HG02610 (cell line): ENCODE data around the gene TDRD15.
"Not testable (repeated sequence)": the region's sequence is repeated elsewhere in the genome, so short reads cannot be mapped to it uniquely, and the experiment has no call there.

Experiments
- ATAC-seq: cut with Tn5 transposase; IDR thresholded peaks from one replicate; pipeline ENCODE4 v1.9.1; 2021; ENCODE audit warnings: mild to moderate bottlenecking, moderate library complexity; ENCODE audit not compliant: unreplicated experiment

Gene TDRD15

DNA sequence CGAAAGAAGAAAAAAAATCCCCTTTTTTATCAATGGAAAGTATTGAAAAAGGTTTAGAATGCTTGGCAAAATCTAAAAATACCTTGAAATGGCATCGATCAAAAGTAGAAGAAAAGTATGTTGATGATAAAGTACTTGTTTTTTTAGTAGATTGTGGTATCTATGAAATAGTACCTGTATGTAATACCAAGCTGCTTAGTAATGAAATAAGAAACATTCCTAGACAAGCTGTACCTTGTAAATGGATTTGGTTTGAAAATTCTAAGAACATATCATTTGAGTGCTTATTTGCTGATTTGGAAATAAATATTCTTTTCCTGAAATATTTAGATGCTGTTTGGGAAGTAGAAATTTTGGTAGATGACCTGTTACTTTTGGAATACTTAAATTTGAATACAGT, 18.4 kb downstream of the TDRD15 start:
- no peak for ATAC-seq

DNA sequence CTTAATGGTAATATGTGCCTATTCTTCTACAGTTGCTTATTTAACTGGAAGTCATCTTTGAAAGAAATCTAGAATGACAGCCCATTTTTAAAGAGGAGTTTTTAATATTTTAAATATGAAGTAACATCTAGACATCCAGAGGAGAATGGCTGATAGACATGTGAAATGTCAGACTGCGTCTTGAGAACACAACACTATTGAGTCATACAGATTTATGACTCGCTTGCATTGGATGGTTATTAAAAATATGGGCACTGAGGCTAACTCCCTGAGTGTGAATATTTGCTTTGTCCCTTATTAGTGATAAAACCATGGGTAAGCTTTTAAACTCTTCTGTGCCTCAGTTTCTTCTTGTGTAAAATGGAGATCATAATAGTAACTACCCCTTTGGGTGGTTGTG, 22.9 kb downstream of the TDRD15 start:
- ATAC-seq: no peak

DNA sequence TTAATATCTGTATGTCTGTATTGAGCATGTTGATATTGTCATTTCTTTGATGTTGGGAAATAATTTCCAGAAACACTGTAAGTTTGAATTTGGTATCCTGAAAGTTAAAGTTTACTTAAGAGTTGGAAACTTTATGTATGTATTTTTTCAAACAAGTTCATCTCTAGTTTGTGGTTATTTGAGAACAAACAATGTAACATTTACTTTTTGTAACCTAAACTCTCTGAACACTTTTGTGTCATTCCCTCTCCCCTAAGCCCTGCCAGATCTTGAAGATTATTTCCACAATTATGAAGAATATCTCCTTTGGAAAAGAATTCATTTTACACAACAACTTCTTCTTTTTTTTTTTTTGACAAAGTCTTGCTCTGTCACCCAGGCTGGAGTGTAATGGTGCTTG, 24.9 kb downstream of the TDRD15 start:
- no peak for ATAC-seq

DNA sequence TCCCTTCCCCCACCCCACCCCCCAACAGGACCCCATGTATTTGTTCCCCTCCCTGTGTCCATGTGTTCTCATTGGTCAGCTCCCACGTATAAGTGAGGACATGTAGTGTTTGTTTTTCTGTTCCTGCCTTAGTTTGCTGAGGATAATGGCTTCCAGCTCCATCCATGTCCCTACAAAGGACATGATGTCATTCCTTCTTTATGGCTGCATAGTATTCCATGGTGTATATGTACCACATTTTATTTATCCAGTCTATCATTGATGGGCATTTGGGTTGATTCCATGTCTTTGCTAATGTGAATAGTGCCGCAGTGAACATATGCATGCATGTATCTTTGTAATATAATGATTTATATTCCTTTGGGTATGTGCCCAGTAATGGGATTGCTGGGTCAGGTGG, 27.5 kb downstream of the TDRD15 start:
- ATAC-seq: not testable (repeated sequence)

DNA sequence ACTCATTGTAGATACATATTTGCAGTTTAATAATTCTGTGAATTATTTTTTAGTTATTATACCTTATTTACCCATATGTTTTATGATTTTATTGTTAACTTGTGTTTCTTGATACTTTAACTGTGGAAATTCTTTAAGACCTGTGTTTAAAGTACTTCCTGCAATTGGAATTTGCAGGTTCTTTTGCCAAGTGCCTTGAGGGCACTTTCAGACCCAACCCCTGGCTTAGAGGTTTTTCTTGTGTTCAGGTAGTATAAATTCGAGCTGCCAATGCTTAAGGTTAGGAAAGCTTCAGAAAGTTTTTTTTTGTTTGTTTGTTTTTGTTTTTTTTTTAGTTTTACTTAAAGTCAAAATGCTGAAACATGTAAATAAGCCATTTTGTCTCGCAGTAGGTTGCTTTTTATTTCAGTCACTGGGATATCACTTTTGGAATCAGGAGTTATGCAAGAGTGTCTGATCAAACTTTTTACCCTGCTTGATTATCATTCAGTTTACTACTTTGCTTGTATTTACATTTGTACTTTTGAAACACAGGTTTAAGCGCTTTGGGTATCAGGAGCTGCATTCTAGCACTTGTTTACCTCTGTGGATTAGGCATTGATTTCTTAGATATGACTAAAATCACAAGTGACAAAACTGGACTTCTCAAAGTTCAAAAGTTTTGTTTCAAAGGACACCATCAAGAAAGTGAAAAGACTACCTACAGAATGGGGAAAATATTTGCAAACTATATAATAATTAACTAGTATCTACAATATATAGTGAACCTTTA, 31.8 kb downstream of the TDRD15 start:
- no peak for ATAC-seq

DNA sequence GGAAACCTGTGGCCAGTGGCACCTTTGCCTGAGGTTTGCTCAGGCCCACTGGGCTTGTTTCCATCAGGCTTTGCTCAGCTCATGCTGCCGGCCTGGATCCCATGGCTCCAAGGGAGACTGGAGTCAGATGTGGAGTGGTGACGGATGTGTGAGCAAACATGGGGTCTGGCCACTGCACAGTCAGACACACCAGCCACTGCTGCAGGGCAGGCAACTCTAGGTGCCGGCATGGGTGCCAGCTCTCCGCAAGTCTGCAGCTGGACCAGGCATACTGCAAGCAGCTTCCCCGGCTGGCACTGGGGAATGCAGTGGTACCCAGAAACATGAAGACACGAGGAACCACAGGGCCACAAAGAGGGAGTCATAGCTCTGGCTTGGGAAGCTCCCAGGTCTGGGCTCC, 37.4 kb downstream of the TDRD15 start:
- no peak for ATAC-seq

DNA sequence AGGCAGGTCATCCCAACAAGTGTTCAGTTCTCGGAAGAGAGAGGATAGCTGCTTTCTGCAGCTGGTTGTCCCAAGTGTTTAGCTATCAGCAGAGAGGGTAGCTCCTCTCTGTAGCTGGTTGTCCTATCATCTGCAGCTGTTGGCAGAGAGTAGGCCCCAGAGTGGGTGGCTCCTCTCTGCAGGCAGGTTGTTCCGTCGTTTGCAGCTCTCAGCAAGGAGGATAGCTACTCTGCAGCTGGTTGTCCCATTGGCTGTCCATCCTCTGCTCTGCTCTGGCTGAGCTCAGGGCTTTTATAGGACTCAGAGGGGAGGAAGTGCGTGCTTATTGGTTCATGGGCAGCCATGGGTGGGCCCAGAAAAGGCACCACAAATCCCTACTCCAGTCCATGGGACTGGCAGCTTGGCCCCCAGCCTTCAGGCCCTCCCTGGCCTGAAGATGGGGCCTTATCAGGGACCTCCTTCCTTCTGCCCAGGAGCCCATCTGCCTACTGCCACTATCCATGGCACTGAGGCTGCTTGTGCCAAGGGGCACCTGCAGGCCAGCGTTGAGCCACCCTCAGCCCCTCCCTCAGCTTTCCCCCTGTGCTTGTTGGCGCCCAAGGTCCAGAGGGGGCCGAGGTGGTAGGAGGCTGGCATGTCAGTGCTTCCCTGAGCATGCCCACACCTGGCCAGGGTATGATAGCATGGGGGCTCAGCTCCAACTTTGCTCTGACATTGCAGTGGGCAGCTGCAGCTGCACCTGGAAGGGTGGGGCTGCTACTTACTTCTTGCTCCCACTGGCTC, 38.3 kb downstream of the TDRD15 start:
- no peak for ATAC-seq

DNA sequence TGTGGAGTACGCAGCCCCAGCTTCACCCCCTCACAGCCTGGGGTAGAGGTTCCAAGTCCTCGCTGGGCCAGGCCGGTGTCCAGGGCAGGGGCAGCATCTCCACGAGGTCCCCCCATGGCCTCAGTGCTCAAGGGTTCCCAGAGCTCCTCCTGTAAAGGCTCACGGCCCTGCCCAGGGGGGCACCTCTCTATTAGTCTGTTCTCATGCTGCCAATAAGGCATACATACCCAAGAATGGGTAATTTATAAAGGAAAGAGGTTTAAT, 38.8 kb downstream of the TDRD15 start:
- ATAC-seq: no peak

DNA sequence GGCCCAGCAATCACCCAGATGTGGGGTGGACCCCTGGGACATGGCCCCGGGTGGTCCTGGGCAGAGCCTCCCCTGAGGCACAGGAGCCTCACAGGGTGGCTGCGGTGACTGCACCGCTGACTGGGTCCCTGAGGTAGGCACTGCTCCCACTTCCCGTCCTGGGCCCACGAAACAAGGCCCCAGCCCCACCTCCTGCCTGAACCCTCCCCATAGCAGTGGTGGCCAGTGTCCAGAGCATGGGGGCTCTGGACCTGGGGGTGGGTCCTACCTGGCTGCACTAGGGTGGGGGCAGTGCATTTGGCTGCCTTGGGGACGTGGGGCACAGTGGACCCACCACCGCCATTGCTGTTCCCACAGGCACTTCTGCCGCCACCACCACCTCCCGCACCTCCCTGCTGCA, 39.4 kb downstream of the TDRD15 start:
- no peak for ATAC-seq

DNA sequence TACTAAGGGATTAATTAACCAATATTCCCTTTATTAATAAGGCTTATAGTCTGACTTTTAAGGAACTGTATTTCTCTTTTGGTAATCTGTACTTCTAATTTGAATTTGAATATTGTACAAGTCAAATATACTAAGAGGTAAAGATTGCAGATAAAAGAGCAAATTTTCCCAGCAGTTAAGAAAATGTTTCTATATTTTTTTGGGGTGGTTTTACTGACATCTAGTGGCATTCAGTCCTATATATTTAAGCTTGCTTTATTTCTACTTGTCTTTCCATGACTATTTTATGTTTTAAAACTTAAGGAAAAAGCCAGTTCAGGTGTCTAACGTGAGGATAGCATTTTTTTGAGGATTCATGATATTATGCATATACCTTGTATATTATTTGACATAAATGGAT, 41.6 kb downstream of the TDRD15 start:
- ATAC-seq: no peak

DNA sequence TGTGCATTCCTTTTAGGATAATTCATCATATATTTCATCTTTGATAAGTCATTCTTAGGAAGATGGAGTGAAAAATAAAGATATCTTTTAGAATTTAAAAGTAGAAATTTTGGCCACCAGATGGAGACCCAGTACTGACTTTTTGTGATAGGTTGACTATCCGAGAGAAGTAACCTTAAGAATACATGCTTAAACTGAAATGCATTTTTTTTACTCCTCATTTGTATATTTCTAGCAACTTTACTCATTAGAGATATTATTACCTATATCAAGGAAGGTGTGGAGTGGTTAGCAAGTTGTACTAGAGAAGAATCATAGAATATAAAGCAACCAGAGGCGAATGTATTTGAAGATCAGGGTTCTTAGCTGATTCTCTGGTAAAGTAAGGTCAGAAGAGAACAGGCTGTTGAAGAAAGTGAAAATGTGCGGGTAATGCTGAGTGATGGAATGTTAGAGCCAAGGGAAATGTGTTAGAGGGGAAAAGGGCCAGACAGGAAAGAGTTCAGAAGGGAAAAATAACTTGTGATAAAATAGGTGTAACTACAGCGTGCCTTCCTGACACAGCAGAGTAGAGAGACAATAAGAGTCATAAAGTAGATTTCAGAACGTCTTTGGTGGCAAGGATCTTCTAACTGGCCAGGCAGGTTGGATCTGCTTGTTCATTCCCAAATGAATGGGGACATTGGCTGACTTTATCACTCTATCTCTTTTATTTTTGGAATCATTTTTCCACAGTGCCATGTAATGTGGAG, 52.3 kb downstream of the TDRD15 start:
- no peak for ATAC-seq

DNA sequence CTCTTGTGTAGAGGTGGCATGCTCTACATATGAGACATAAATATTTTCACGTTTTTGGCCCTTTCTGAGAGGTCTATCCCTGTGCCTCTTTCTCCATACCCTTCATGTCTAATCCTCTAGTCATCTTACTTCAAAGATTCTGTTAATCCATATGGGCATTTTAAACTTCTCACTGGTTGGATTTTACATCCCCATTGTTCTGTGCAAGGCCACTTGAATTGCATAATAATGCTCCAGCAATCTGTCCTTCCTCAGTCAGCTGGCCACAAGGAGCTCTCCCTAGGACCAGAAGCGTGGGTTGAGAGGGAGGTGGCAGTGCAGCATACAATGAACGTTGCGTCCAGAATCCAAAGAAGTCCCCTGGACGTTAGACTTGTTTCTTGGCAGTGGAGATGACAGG, 58.2 kb downstream of the TDRD15 start:
- no peak for ATAC-seq

DNA sequence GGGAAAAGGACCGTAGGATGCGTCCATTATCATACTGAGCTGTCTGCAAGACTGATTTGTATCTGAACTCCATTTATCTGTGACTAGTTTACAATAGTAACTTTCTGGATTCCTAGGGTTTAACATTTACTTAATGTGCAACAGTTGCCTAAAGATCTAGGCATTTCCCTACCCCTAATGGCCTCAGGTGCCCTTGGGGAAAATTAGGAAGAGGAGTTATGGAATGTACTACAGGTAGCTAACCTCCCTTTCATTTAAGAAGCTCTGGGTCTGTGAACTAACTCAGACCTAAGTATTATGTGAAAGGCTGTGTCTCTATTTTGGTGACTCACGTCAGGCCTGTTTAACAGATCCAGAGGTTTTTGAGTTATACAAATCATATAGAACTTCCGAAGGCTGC, 59.5 kb downstream of the TDRD15 start:
- ATAC-seq: no peak

DNA sequence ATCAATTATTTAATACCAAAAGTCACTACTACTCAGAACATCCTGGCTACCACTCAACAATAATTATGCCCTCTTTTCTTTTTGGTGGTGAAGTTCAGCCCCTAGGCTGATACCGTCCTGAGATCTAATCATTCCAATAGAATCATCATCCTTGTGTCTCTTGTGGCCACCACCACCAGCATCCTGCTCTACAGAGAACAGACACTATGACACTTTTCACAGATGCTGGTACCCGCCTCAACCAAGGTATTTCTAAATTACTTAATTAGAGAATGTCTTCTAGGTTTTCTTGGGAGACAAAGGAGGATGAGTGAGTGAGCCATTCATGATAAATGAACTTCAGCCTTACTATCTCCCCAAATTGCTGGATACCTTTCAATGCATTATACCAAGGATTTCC, 60.0 kb downstream of the TDRD15 start:
- ATAC-seq: no peak

DNA sequence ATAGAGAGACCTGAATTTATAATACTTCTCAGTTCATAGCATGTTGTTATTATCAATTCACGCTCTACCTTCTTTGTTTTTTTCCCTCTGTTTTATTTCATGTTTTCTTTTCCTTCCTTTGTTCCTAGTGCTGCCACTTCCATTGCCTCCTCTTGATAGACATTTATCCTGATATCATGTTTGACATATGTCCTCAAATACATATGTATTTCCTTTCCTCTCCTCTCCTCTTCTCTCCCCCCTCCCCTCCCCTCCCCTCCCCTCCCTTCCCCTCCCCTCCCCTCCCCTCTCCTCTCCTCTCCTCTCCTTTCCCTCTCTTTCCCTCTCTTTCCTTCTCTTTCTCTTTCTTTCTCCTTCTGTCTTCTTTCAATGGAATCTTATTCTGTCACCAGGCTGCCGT, 67.8 kb downstream of the TDRD15 start:
- ATAC-seq: no peak
